ENCODE measurements around the gene ABCC9. TPM values are rescaled to one million over a fixed set of nuclear protein-coding genes. Genes with fewer than 3 reads are reported as not detected.

Gene ABCC9
- total and polyA plus RNA-seq, 12 donors = 2.1 to 35.0 (median 18.5) TPM

DNA sequence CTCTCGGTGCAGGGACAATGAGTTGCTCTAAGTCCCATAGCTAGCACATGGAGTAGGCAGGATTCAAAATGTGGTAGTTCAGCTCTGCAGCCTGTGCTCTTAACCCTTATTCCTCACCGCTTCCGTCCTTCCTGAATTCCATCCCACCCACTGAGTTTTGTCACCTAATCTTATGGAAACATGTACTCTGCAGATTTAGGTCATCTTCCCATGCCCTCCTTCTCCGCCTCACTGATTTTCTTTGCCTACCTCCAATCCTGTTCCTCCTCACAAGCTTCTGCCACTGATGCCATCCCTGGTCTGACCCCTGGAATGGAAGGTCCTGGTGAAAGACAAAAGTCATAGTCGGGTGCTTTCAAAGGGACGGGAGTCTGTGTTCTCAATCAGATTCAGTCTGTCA, 46.5 kb upstream of the ABCC9 start:
- 73 to 92% (median 81%) methylated on average over 6 of the region's 6 CpGs for WGBS, 4 donors
- TF ChIP-seq, protein P1, sequence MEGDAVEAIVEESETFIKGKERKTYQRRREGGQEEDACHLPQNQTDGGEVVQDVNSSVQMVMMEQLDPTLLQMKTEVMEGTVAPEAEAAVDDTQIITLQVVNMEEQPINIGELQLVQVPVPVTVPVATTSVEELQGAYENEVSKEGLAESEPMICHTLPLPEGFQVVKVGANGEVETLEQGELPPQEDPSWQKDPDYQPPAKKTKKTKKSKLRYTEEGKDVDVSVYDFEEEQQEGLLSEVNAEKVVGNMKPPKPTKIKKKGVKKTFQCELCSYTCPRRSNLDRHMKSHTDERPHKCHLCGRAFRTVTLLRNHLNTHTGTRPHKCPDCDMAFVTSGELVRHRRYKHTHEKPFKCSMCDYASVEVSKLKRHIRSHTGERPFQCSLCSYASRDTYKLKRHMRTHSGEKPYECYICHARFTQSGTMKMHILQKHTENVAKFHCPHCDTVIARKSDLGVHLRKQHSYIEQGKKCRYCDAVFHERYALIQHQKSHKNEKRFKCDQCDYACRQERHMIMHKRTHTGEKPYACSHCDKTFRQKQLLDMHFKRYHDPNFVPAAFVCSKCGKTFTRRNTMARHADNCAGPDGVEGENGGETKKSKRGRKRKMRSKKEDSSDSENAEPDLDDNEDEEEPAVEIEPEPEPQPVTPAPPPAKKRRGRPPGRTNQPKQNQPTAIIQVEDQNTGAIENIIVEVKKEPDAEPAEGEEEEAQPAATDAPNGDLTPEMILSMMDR (IDR thresholded peaks at IDR 0.05) = no peak
- TF ChIP-seq POLR2A (IDR thresholded peaks at IDR 0.05) = no peak
- H3K9me3 ChIP-seq (replicated peaks in 1 of 3) = no peaks in the 10 kb centered on the region
- intact Hi-C loops (cut with DNase I) = loop anchor here in 1 of 2 donors (5.0 kb wide), 1 partner anchor 290 kb away; no protein-coding TSS in a partner anchor
- H3K4me1 ChIP-seq (replicated peaks in 1 of 2) = no peaks in the 10 kb centered on the region
- no peak overlapping the region for H3K27ac ChIP-seq
- DNase-seq = no peak
- no peak overlapping the region for H3K4me3 ChIP-seq
- H3K36me3 ChIP-seq (replicated peaks in 1 of 2) = no peaks in the 10 kb centered on the region
- no peaks in the 10 kb centered on the region for H3K27me3 ChIP-seq

DNA sequence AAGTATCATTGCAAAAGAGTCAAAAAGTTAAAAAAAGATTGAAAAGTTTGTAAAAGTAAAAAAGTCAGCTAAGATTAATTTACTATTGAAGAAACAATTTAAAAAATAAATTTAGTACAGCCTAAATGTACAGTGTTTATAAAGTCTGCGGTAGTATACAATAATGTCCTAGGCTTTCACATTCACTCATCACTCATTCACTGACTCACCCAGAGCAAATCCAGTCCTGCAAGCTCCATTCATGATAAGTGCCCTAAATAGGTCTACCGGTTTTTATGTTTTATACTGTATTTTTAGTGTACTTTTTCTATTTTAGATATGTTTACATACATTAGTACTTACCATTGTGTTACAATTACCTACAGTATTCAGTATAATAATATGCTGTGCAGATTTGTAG, 43.9 kb upstream of the ABCC9 start:
- intact Hi-C loops (cut with DNase I) = loop anchor here in 1 of 2 donors (5.0 kb wide), 1 partner anchor 288 kb away; no protein-coding TSS in a partner anchor
- Histone ChIP-seq H3K27me3 (no peaks in the 10 kb centered on the region), H3K36me3 (replicated peaks in 1 of 2) (no peaks in the 10 kb centered on the region), H3K9me3 (replicated peaks in 1 of 3) (no peaks in the 10 kb centered on the region), H3K4me1 (replicated peaks in 1 of 2) (no peaks in the 10 kb centered on the region), H3K4me3 (no peak overlapping the region), H3K27ac (no peak overlapping the region)
- TF ChIP-seq, protein P1 (IDR thresholded peaks at IDR 0.05) = no peak
- no peak for TF ChIP-seq POLR2A (IDR thresholded peaks at IDR 0.05)
- no peak for DNase-seq
- 91 to 93% (median 91%) methylated on average over 2 of the region's 2 CpGs for WGBS, 4 donors

DNA sequence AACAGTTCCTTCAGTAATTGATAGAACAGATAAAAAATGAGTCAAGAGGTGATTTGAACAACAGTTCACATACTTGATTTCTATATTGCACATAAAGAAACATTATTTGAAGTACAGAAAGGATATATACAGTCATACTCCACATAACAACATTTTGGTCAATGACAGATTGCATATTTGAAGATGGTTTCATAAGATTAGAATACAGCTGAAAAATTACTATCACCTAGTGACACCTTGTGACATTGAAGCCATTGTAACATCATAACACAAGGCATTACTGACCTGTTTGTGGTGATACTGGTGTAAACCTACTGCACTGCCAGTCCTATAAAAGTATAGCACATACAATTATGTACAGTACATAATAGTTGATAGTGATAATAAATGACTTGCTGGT, 43.1 kb upstream of the ABCC9 start:
- DNase-seq = no peak
- Histone ChIP-seq H3K4me3 (no peak overlapping the region), H3K27me3 (no peaks in the 10 kb centered on the region), H3K4me1 (replicated peaks in 1 of 2) (no peaks in the 10 kb centered on the region), H3K9me3 (replicated peaks in 1 of 3) (no peaks in the 10 kb centered on the region), H3K36me3 (replicated peaks in 1 of 2) (no peaks in the 10 kb centered on the region), H3K27ac (no peak overlapping the region)
- intact Hi-C loops (cut with DNase I) = no loop called here
- no peak for TF ChIP-seq POLR2A (IDR thresholded peaks at IDR 0.05)
- TF ChIP-seq, protein P1 (IDR thresholded peaks at IDR 0.05) = no peak

DNA sequence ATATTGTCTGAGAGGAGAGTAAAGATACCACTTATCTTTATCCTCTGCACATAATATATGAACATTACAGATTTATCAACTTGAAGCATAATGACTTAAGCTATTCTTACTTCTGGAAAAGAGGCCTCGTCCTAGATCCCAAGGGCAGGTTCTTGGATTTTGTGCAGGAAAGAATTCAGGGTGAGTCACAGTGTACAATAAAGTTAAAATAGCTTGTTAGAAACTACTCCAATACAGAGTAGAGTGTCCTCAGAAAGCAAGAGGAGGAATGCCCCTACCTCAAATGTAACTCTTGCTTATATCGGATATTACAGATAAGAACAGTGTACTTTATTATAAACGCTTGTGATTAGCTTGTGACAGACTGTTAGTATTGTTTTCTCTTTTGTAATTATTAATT, 41.9 kb upstream of the ABCC9 start:
- no peaks in the 10 kb centered on the region for H3K9me3 ChIP-seq (replicated peaks in 1 of 3)
- H3K36me3 ChIP-seq (replicated peaks in 1 of 2) = no peaks in the 10 kb centered on the region
- H3K27ac ChIP-seq = no peak overlapping the region
- H3K4me3 ChIP-seq = no peak overlapping the region
- no peak for DNase-seq
- intact Hi-C loops (cut with DNase I) = no loop called here
- 63 to 69% (median 67%) methylated on average over 3 of the region's 3 CpGs for WGBS, 4 donors
- H3K4me1 ChIP-seq (replicated peaks in 1 of 2) = no peaks in the 10 kb centered on the region
- no peaks in the 10 kb centered on the region for H3K27me3 ChIP-seq
- TF ChIP-seq, protein P1 (IDR thresholded peaks at IDR 0.05) = no peak
- no peak for TF ChIP-seq POLR2A (IDR thresholded peaks at IDR 0.05)
